ENCODE data around the gene TMEM132E. TPM values are rescaled to one million over a fixed set of nuclear protein-coding genes. Genes with fewer than 3 reads are reported as not detected.

The TMEM132E gene
- total RNA-seq, 1 donor, result not detected

GRCh38 chr17:34610506-34610905 is 31.1 kb downstream of the TMEM132E start:
- no peak overlapping the region for H3K4me3 ChIP-seq (ENCODE audit: low read depth, low read length)
- DNase-seq (ENCODE audit: low read depth), result no peak
- TF ChIP-seq CTCF (IDR thresholded peaks at IDR 0.05; ENCODE audit: insufficient read depth, low read depth, low read length), result no peak

DNA sequence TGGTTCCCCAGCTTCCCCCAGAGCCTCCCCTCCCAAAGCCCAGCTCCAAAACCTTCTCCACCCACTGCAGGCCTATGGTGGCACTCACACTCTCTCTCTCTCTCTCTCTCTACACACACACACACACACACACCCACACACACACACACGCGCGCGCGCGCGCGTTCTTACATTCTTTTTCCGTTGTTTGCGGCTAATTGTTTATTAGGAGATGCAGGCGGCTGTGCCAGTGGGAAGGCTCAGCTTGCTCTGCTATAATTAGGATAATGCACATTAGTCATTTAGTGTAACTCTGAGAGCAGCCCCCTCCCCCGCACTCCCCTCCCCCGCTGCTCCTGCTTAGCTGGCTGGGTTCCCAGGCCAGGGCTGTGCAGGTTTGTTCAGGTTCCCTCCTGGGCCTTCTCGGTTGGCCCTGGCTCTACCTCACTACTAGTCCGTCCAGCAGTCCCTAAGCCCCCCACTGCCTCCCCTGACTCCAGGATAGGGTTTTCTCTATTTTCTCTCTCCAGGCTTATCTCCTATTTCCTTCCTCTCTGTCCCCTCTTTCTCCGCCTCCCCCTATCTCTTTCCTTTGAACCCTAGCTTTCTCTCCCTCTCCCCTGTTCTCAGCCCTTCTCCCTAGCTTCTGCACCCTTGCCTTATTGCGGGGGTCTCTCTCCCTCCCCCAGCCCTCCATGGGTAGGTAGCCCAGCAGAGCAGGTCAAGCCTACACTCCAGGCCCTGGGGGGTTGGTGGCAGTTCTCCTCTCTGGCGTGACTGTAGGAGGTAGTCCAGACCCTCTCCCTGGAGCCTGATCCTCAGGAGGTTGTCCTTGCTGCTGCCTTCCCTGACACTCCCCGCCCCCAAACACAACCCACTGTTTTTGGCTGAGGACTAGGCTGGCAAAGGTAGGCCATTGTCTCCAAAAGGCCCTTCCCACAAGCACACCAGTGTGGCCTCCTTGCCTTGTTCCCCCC is 34.0 kb downstream of the TMEM132E start:
- no peak for TF ChIP-seq CTCF (IDR thresholded peaks at IDR 0.05; ENCODE audit: insufficient read depth, low read depth, low read length)
- H3K4me3 ChIP-seq (ENCODE audit: low read depth, low read length), result no peak overlapping the region
- no peak for DNase-seq (ENCODE audit: low read depth)

- no peak for DNase-seq (ENCODE audit: low read depth)
- H3K4me3 ChIP-seq (ENCODE audit: low read depth, low read length), result no peak overlapping the region
- no peak for TF ChIP-seq CTCF (IDR thresholded peaks at IDR 0.05; ENCODE audit: insufficient read depth, low read depth, low read length)
Observed at GRCh38 chr17:34614698-34615097, 35.3 kb downstream of the TMEM132E start.

DNA sequence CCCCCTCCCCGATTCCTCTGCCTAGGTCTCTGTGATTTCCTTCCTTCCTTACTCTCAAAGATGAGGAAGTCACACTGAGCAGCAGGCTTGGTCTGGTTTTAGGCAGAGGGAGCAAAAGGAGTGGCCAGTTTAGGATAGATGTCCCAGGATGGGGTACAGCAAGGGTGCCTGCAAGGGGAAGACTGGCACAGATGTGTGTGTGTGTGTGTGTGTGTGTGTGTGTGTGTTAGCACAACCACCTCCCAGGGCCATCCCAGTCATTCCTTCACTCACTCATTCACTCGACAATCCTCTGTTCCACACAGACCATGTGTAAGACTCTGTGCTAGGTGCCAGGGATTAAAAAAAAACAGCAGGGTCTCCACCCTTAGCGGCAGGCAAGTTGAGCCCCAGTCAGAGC is 35.9 kb downstream of the TMEM132E start:
- H3K4me3 ChIP-seq (ENCODE audit: low read depth, low read length), result no peak overlapping the region
- DNase-seq (ENCODE audit: low read depth), result no peak
- no peak for TF ChIP-seq CTCF (IDR thresholded peaks at IDR 0.05; ENCODE audit: insufficient read depth, low read depth, low read length)

DNA sequence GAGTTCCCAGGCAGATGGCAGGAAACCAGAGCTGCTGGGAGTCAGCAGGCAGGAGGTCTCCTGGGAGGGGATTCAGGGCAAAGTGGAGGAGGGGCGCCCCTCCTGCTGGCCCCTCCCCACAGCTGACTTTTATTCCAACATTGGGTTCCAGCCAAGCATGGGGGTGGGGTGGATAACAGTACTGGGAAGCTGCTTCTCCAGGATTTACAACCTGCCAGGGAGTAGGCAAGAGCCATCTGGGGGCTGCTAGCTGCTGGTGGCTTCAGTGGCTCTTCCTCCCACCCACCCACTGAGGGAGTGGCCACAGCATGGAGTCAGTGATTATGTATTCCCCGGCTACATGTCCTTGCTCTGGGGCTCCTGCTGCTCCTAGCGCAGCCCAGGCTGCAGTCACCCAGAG is 36.8 kb downstream of the TMEM132E start:
- no peak for DNase-seq (ENCODE audit: low read depth)
- no peak for TF ChIP-seq CTCF (IDR thresholded peaks at IDR 0.05; ENCODE audit: insufficient read depth, low read depth, low read length)
- no peak overlapping the region for H3K4me3 ChIP-seq (ENCODE audit: low read depth, low read length)

DNA sequence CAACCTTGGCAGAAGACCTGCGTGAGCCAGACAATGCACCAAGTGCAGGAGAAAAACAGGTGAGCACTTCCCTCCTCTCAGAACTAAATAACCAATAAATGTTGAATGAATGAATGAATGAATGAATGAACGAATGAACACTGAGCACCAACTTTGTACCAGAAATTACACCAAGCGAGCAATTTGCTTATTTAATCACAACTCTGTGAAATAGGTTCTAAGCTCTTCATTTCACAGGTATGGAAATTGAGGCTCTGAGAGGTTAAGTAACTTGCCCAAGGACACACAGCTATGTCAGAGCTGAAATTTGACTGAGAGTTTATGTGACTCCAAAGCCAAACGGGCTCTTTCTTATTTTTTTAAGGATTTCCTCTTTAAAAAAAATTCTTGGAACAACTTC is 38.0 kb downstream of the TMEM132E start:
- H3K4me3 ChIP-seq (ENCODE audit: low read depth, low read length), result no peak overlapping the region
- TF ChIP-seq CTCF (IDR thresholded peaks at IDR 0.05; ENCODE audit: insufficient read depth, low read depth, low read length), result no peak
- no peak for DNase-seq (ENCODE audit: low read depth)

All from fibroblast of villous mesenchyme (primary cell).